A549 treated with DMSO at 1 μM for 4 hours (cell line): ENCODE data around the gene NFYB. TPM values are rescaled to one million over a fixed set of nuclear protein-coding genes. Genes with fewer than 3 reads are reported as not detected.

Experiments
- total RNA-seq: library from RNA; stranded (reverse); fragments of 200-300 nt; extraction: Qiagen RNA extraction; gene quantifications from 5 replicates; pipeline ENCODE4 v1.2.3, GENCODE V29; 2022; ENCODE audit warnings: low read depth

The NFYB gene
- total RNA-seq, result 18.9 to 33.1 TPM (median 29.2 TPM) in 5 replicates

DNA sequence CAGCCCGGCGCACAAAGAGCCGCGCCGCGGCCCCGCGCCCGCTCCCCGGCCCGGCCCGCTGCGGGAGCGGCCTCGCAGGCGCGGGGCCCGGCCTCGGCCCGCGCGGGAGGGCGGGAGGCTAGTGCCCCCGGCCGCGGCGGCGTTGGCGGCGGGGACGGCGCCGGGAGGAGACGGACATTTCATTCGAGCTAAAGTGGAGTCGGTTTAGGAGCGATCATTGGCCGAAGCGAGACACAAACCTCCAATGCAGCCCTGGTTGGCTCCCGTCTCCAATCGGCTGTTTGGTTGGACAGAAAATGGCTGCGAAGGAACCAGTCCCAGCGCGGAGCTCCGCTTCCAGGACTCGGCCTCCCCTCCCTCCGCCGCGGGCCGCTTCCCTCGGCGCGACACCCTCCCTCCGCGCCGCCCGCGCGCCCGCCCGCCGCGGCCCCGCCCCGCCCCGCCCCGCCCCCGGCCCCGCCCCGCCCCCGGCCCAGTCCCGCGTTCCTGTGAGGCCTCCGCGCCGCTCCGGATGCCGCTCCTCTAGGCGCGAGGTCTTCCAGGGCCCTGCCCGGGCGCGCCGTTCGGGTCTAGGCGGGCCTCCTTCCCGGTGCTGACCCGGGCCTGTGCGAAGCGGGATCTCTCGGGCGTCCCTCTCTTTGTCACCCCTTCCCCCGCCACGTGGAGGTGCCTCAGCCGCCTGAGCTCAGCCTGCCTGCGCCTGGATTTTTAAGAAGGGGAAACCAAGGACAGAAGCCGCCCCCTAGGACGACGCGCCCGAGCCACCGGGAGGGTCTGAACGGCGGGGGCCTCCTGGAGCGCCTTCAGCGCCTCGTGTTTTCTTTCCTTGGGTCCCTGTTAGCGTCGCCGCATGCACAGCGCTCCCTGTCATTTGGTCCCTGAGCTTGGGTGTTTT is at the start of gene NFYB:
Gene NFYB (minus strand): TSS at position 309 of the 895 bp plus-strand sequence. CDS start 2,757 bp downstream, outside the sequence.

Other genes starting within 250 kb of the NFYB start
- gene HSP90B1, start 207.8 kb downstream of the NFYB start, total RNA-seq, result 562 to 656 TPM (median 616 TPM) in 5 replicates
- gene TDG, start 172.3 kb downstream of the NFYB start, total RNA-seq, result 26.9 to 33.1 TPM (median 30.5 TPM) in 5 replicates
- 0.22 to 0.37 TPM (median 0.29 TPM) in 4 of 5 replicates, not detected in the other for gene GLT8D2, start 88.0 kb downstream of the NFYB start, total RNA-seq
- 3.6 to 5.6 TPM (median 5.1 TPM) in 5 replicates for gene HCFC2, start 73.7 kb downstream of the NFYB start, total RNA-seq
- gene TXNRD1, start 77.6 kb upstream of the NFYB start, total RNA-seq, result 1,105 to 1,376 TPM (median 1,278 TPM) in 5 replicates
- gene EID3, start 165.5 kb upstream of the NFYB start, total RNA-seq, result 7.7 to 11.0 TPM (median 8.2 TPM) in 5 replicates